ENCODE data around the gene ANK3. TPM values are rescaled to one million over a fixed set of nuclear protein-coding genes. Genes with fewer than 3 reads are reported as not detected.

ANK3 gene
- polyA plus RNA-seq, 1 donor, result 89.1 TPM

GRCh38 chr10:60262647-60263126 lies 127.0 kb downstream of the ANK3 start:
- H3K4me1 ChIP-seq (ENCODE audit: control insufficient read depth, insufficient read depth, low read length), result peaks cover 5% of the 10 kb centered on the region
- WGBS (ENCODE audit: insufficient coverage, low lambda C conversion rate), result no CpG with 5 or more reads among the region's 3 CpGs

DNA sequence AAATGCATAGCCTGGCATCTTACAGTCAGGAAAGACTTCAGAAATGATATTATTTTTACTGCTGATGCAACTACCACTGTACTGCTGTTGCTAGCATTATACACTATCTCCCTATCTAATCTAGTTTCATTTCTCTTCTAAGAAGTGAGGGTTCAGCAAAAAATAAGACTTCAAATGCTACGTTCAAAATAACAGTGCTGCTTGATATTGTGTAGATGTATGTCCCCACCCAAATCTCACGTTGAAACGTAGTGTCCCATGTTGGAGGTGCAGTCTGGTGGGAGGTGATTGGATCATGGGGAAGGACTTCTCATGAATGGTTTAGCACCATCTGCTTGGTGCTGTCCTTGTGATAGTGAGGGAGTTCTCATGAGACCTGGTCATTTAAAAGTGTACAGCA lies 129.4 kb downstream of the ANK3 start:
- Histone ChIP-seq H3K27ac (ENCODE audit: low read length) (no peak overlapping the region), H3K4me3 (ENCODE audit: low read length) (no peak overlapping the region), H3K36me3 (ENCODE audit: control insufficient read depth, insufficient read depth, low read length) (peaks cover 11% of the 10 kb centered on the region), H3K4me1 (ENCODE audit: control insufficient read depth, insufficient read depth, low read length) (peaks cover 10% of the 10 kb centered on the region), H3K9me3 (ENCODE audit: control insufficient read depth, low read depth, low read length) (no peaks in the 10 kb centered on the region), H3K27me3 (ENCODE audit: control insufficient read depth, insufficient read depth, low read length) (no peaks in the 10 kb centered on the region)
- WGBS (ENCODE audit: insufficient coverage, low lambda C conversion rate), result no CpG with 5 or more reads among the region's 3 CpGs
- DNase-seq, result no peak

More at GRCh38 chr10:60262647-60263126, 127.0 kb downstream of the ANK3 start:
- no peaks in the 10 kb centered on the region for H3K9me3 ChIP-seq (ENCODE audit: control insufficient read depth, low read depth, low read length)
- no peak overlapping the region for H3K4me3 ChIP-seq (ENCODE audit: low read length)
- H3K27me3 ChIP-seq (ENCODE audit: control insufficient read depth, insufficient read depth, low read length), result no peaks in the 10 kb centered on the region
- no peak for DNase-seq
- H3K27ac ChIP-seq (ENCODE audit: low read length), result no peak overlapping the region
- peaks cover 11% of the 10 kb centered on the region for H3K36me3 ChIP-seq (ENCODE audit: control insufficient read depth, insufficient read depth, low read length)

DNA sequence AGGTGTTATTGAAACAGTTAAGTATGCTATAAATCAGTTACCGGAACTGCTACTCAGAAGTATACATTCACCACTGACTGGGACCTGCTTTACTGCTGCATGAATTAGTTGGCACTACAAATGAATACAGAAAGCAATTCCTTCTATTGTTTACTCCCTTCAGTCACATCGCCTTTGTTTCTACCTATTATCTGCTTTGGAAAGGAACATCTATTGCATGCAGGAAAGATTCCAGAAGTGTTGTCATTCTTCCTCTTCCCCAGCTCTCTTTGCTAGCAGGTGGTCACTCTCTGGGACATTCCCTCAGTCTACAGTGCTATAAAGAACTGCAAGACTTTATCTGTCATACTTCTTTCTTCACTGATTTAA lies 131.3 kb downstream of the ANK3 start:
- 50% methylated on average over 1 of the region's 2 CpGs for WGBS (ENCODE audit: insufficient coverage, low lambda C conversion rate)
- Histone ChIP-seq H3K36me3 (ENCODE audit: control insufficient read depth, insufficient read depth, low read length) (peaks cover 11% of the 10 kb centered on the region), H3K9me3 (ENCODE audit: control insufficient read depth, low read depth, low read length) (no peaks in the 10 kb centered on the region), H3K4me3 (ENCODE audit: low read length) (no peak overlapping the region), H3K4me1 (ENCODE audit: control insufficient read depth, insufficient read depth, low read length) (peaks cover 10% of the 10 kb centered on the region), H3K27ac (ENCODE audit: low read length) (no peak overlapping the region), H3K27me3 (ENCODE audit: control insufficient read depth, insufficient read depth, low read length) (no peaks in the 10 kb centered on the region)
- DNase-seq, result no peak

- no peaks in the 10 kb centered on the region for H3K27me3 ChIP-seq (ENCODE audit: control insufficient read depth, insufficient read depth, low read length)
- peaks cover 10% of the 10 kb centered on the region for H3K4me1 ChIP-seq (ENCODE audit: control insufficient read depth, insufficient read depth, low read length)
- H3K27ac ChIP-seq (ENCODE audit: low read length), result peak overlapping the region; percentile 10
- no CpG with 5 or more reads among the region's 3 CpGs for WGBS (ENCODE audit: insufficient coverage, low lambda C conversion rate)
- no peaks in the 10 kb centered on the region for H3K9me3 ChIP-seq (ENCODE audit: control insufficient read depth, low read depth, low read length)
- DNase-seq, result peak; percentile 64 to 73
- H3K4me3 ChIP-seq (ENCODE audit: low read length), result no peak overlapping the region
- peaks cover 7% of the 10 kb centered on the region for H3K36me3 ChIP-seq (ENCODE audit: control insufficient read depth, insufficient read depth, low read length)
These were observed 131.8 kb downstream of the ANK3 start for GRCh38 chr10:60257767-60258428.

DNA sequence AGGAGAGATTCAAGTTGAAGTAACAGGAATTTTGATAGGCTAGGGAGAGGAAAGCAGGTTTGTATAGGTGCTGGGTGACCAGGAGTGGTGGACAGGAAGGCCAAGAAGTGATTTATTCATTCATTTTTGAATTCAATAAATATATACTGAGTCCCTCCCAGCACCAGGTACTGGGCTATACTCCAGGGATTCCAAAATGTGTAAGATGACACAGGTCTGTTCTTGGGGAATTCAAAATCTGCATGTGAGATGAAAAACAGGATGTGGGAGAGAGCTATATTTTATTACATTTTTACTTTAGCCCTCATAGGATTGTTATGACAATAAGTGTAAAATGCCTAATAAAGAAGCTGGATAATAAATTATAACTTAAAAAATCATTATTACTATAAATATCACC lies 134.9 kb downstream of the ANK3 start:
- no peaks in the 10 kb centered on the region for H3K36me3 ChIP-seq (ENCODE audit: control insufficient read depth, insufficient read depth, low read length)
- no peaks in the 10 kb centered on the region for H3K27me3 ChIP-seq (ENCODE audit: control insufficient read depth, insufficient read depth, low read length)
- no peak overlapping the region for H3K27ac ChIP-seq (ENCODE audit: low read length)
- H3K4me1 ChIP-seq (ENCODE audit: control insufficient read depth, insufficient read depth, low read length), result peaks cover 10% of the 10 kb centered on the region
- H3K4me3 ChIP-seq (ENCODE audit: low read length), result no peak overlapping the region
- no peak for DNase-seq
- H3K9me3 ChIP-seq (ENCODE audit: control insufficient read depth, low read depth, low read length), result no peaks in the 10 kb centered on the region

- Histone ChIP-seq H3K9me3 (ENCODE audit: control insufficient read depth, low read depth, low read length) (no peaks in the 10 kb centered on the region), H3K27me3 (ENCODE audit: control insufficient read depth, insufficient read depth, low read length) (no peaks in the 10 kb centered on the region), H3K36me3 (ENCODE audit: control insufficient read depth, insufficient read depth, low read length) (no peaks in the 10 kb centered on the region), H3K4me1 (ENCODE audit: control insufficient read depth, insufficient read depth, low read length) (peaks cover 10% of the 10 kb centered on the region), H3K4me3 (ENCODE audit: low read length) (no peak overlapping the region), H3K27ac (ENCODE audit: low read length) (no peak overlapping the region)
- DNase-seq, result no peak
These were observed 136.2 kb downstream of the ANK3 start for GRCh38 chr10:60253484-60253883.

DNA sequence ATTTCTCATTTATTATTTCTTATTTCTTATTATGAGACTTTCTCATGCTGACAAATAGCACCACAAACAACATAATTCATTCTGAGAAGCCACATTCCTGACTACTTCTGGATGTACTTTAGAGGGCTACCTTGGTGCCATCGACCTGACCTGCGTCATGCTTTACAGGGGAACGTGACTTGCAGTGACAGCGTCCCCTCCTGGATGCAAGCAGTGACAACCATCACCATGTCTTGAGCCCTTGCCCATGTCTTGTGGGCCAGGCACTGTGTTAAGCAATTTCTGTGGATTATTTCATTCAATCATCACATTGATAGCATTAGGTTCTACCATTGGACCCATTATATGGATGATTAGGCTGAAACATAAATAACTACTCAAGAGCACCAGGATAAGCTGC lies 137.0 kb downstream of the ANK3 start:
- Histone ChIP-seq H3K9me3 (ENCODE audit: control insufficient read depth, low read depth, low read length) (no peaks in the 10 kb centered on the region), H3K4me1 (ENCODE audit: control insufficient read depth, insufficient read depth, low read length) (peaks cover 5% of the 10 kb centered on the region), H3K27ac (ENCODE audit: low read length) (no peak overlapping the region), H3K4me3 (ENCODE audit: low read length) (no peak overlapping the region), H3K36me3 (ENCODE audit: control insufficient read depth, insufficient read depth, low read length) (no peaks in the 10 kb centered on the region), H3K27me3 (ENCODE audit: control insufficient read depth, insufficient read depth, low read length) (no peaks in the 10 kb centered on the region)
- DNase-seq, result no peak
- WGBS (ENCODE audit: insufficient coverage, low lambda C conversion rate), result no CpG with 5 or more reads among the region's 4 CpGs

GRCh38 chr10:60246382-60246781 lies 143.3 kb downstream of the ANK3 start:
- H3K9me3 ChIP-seq (ENCODE audit: control insufficient read depth, low read depth, low read length), result no peaks in the 10 kb centered on the region
- no peaks in the 10 kb centered on the region for H3K4me1 ChIP-seq (ENCODE audit: control insufficient read depth, insufficient read depth, low read length)
- no peak overlapping the region for H3K4me3 ChIP-seq (ENCODE audit: low read length)
- H3K27ac ChIP-seq (ENCODE audit: low read length), result no peak overlapping the region
- H3K27me3 ChIP-seq (ENCODE audit: control insufficient read depth, insufficient read depth, low read length), result no peaks in the 10 kb centered on the region
- no peaks in the 10 kb centered on the region for H3K36me3 ChIP-seq (ENCODE audit: control insufficient read depth, insufficient read depth, low read length)
- DNase-seq, result no peak
- WGBS (ENCODE audit: insufficient coverage, low lambda C conversion rate), result no CpG with 5 or more reads among the region's 1 CpG

- no peaks in the 10 kb centered on the region for H3K4me1 ChIP-seq (ENCODE audit: control insufficient read depth, insufficient read depth, low read length)
- no peak overlapping the region for H3K27ac ChIP-seq (ENCODE audit: low read length)
- H3K36me3 ChIP-seq (ENCODE audit: control insufficient read depth, insufficient read depth, low read length), result no peaks in the 10 kb centered on the region
- WGBS (ENCODE audit: insufficient coverage, low lambda C conversion rate), result 100% methylated on average over 1 of the region's 1 CpG
- no peak overlapping the region for H3K4me3 ChIP-seq (ENCODE audit: low read length)
- no peaks in the 10 kb centered on the region for H3K9me3 ChIP-seq (ENCODE audit: control insufficient read depth, low read depth, low read length)
- no peaks in the 10 kb centered on the region for H3K27me3 ChIP-seq (ENCODE audit: control insufficient read depth, insufficient read depth, low read length)
- DNase-seq, result no peak
These were observed 150.4 kb downstream of the ANK3 start for GRCh38 chr10:60239228-60239627.

DNA sequence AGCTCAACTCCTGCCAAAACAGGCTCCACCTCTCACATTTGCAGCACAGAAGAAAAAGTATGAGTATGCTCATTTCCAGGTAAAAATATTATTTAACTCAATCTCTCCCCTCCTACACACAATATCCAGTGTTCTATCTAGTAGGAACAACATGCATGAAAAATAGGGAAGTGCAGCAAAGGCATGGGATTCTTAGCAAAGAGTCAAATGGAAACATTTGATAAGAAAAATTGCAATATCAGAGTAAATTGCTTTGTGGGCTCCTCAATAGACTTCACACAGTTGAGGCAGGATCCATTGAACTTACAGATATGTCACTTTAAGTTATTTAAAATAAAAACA lies 150.9 kb downstream of the ANK3 start:
- Histone ChIP-seq H3K4me1 (ENCODE audit: control insufficient read depth, insufficient read depth, low read length) (no peaks in the 10 kb centered on the region), H3K36me3 (ENCODE audit: control insufficient read depth, insufficient read depth, low read length) (no peaks in the 10 kb centered on the region), H3K27ac (ENCODE audit: low read length) (no peak overlapping the region), H3K9me3 (ENCODE audit: control insufficient read depth, low read depth, low read length) (no peaks in the 10 kb centered on the region), H3K4me3 (ENCODE audit: low read length) (no peak overlapping the region), H3K27me3 (ENCODE audit: control insufficient read depth, insufficient read depth, low read length) (no peaks in the 10 kb centered on the region)
- DNase-seq, result no peak

GRCh38 chr10:60237977-60238758 lies 151.5 kb downstream of the ANK3 start:
- Histone ChIP-seq H3K27ac (ENCODE audit: low read length) (no peak overlapping the region), H3K9me3 (ENCODE audit: control insufficient read depth, low read depth, low read length) (no peaks in the 10 kb centered on the region)

More at GRCh38 chr10:60237977-60238758, 151.5 kb downstream of the ANK3 start:
- Histone ChIP-seq H3K4me3 (ENCODE audit: low read length) (no peak overlapping the region), H3K27me3 (ENCODE audit: control insufficient read depth, insufficient read depth, low read length) (no peaks in the 10 kb centered on the region), H3K4me1 (ENCODE audit: control insufficient read depth, insufficient read depth, low read length) (no peaks in the 10 kb centered on the region), H3K36me3 (ENCODE audit: control insufficient read depth, insufficient read depth, low read length) (no peaks in the 10 kb centered on the region)
- no peak for DNase-seq
- 60% methylated on average over 1 of the region's 6 CpGs for WGBS (ENCODE audit: insufficient coverage, low lambda C conversion rate)
